Measurements from ENCODE around the gene STOM. TPM values are rescaled to one million over a fixed set of nuclear protein-coding genes. Genes with fewer than 3 reads are reported as not detected.
A peak's percentile ranks its signal among the peaks of the same experiment; 100 is the strongest.

The STOM gene
- total and polyA plus RNA-seq, 11 donors = 125 to 239 (median 148) TPM

GRCh38 chr9:121340676-121341392 is 29.2 kb downstream of the STOM start:
- Histone ChIP-seq H3K4me3 (no peak overlapping the region), H3K36me3 (peaks cover 0 to 100% (median 96%) of the 10 kb centered on the region in 9 donors), H3K4me1 (peaks cover 3 to 37% (median 20%) of the 10 kb centered on the region in 12 donors), H3K9me3 (no peaks in the 10 kb centered on the region), H3K27ac (peak overlapping the region in 2 of 12 donors; percentile 27 to 43), H3K27me3 (no peaks in the 10 kb centered on the region)
- WGBS, 4 donors = 94 to 97% (median 96%) methylated on average over 6 of the region's 6 CpGs
- no peak for TF ChIP-seq CTCF (IDR thresholded peaks at IDR 0.05)
- TF ChIP-seq POLR2A (IDR thresholded peaks at IDR 0.05) = no peak
- ATAC-seq (no peak), DNase-seq (no peak)
- intact Hi-C loops (cut with DNase I) = no loop called here

GRCh38 chr9:121339437-121339836 is 30.6 kb downstream of the STOM start:
- H3K36me3 ChIP-seq = peaks cover 0 to 99% (median 93%) of the 10 kb centered on the region in 9 donors
- no peak overlapping the region for H3K4me3 ChIP-seq
- TF ChIP-seq CTCF (IDR thresholded peaks at IDR 0.05) = no peak
- TF ChIP-seq POLR2A (IDR thresholded peaks at IDR 0.05) = no peak
- DNase-seq (no peak), ATAC-seq (no peak)
- WGBS, 4 donors = 71 to 86% (median 74%) methylated on average over 2 of the region's 2 CpGs
- H3K4me1 ChIP-seq = peaks cover 0 to 28% (median 10%) of the 10 kb centered on the region in 12 donors
- H3K9me3 ChIP-seq = no peaks in the 10 kb centered on the region
- intact Hi-C loops (cut with DNase I) = no loop called here
- no peaks in the 10 kb centered on the region for H3K27me3 ChIP-seq
- peak overlapping the region in 7 of 12 donors; percentile 1 to 93 (median 35) for H3K27ac ChIP-seq

GRCh38 chr9:121336665-121337064 is 33.4 kb downstream of the STOM start:
- DNase-seq = no peak
- no peak for TF ChIP-seq POLR2A (IDR thresholded peaks at IDR 0.05)
- no peak for TF ChIP-seq CTCF (IDR thresholded peaks at IDR 0.05)
- WGBS, 4 donors = 72 to 79% (median 75%) methylated on average over 4 of the region's 4 CpGs
- H3K9me3 ChIP-seq = no peaks in the 10 kb centered on the region
- H3K36me3 ChIP-seq = peaks cover 0 to 99% (median 90%) of the 10 kb centered on the region in 9 donors
- no peak overlapping the region for H3K4me3 ChIP-seq
- peaks cover 0 to 42% (median 21%) of the 10 kb centered on the region in 12 donors for H3K4me1 ChIP-seq
- no peaks in the 10 kb centered on the region for H3K27me3 ChIP-seq
- peak overlapping the region in 7 of 12 donors; percentile 4 to 93 (median 23) for H3K27ac ChIP-seq
- ATAC-seq = no peak
- intact Hi-C loops (cut with DNase I) = no loop called here

- peaks cover 0 to 61% (median 23%) of the 10 kb centered on the region in 12 donors for H3K4me1 ChIP-seq
- peak in 1 of 5 donors; percentile 59 for DNase-seq
- intact Hi-C loops (cut with DNase I) = no loop called here
- H3K27me3 ChIP-seq = no peaks in the 10 kb centered on the region
- WGBS, 4 donors = 58 to 63% (median 61%) methylated on average over 8 of the region's 8 CpGs
- H3K4me3 ChIP-seq = no peak overlapping the region
- H3K36me3 ChIP-seq = peaks cover 0 to 99% (median 90%) of the 10 kb centered on the region in 9 donors
- no peaks in the 10 kb centered on the region for H3K9me3 ChIP-seq
- peak; percentile 11 to 66 (median 30) for ATAC-seq
- peak overlapping the region in 11 of 12 donors; percentile 8 to 98 (median 46) for H3K27ac ChIP-seq
- TF ChIP-seq POLR2A (IDR thresholded peaks at IDR 0.05) (no peak), CTCF (IDR thresholded peaks at IDR 0.05) (no peak)
These were observed 35.9 kb downstream of the STOM start for GRCh38 chr9:121333950-121334773.
